ENCODE measurements around the gene LTBP4.

- TF ChIP-seq CTCF (IDR thresholded peaks at IDR 0.05) = no peak
- no peak for TF ChIP-seq POLR2A (IDR thresholded peaks at IDR 0.05)
Observed at GRCh38 chr19:40592170-40592569, 9.0 kb upstream of the LTBP4 start.
